CD14-positive monocyte (primary cell): ENCODE data around the gene DOCK10. TPM values are rescaled to one million over a fixed set of nuclear protein-coding genes. Genes with fewer than 3 reads are reported as not detected.
A peak's percentile ranks its signal among the peaks of the same experiment; 100 is the strongest.

Source experiments
- DNase-seq, 3 donors: peaks; one replicate each; pipeline ENCODE4 v3.0.0-alpha.2; 2011 to 2022
- H2AFZ ChIP-seq: 2 replicates; pipeline ENCODE4 v1.6.0; 2012; ENCODE audit warnings: mild to moderate bottlenecking, low read depth, low read length, inconsistent platforms; ENCODE audit not compliant: insufficient read depth, poor library complexity, severe bottlenecking
- H3K27ac ChIP-seq, 2 donors: 1 replicate in 1 of 2; 2 replicates in 1 of 2; pipeline ENCODE4 v1.5.1; 2012 to 2013; ENCODE audit warnings: low read length in 2 of 2, control low read depth in 1 of 2, inconsistent platforms in 1 of 2, low read depth in 1 of 2, mild to moderate bottlenecking in 1 of 2
- H3K27me3 ChIP-seq, 2 donors: one replicate each; pipeline versions ENCODE4 v1.6.0 to v1.6.1; 2011 to 2013; ENCODE audit warnings: low read length in 2 of 2; ENCODE audit not compliant: control insufficient read depth in 2 of 2, insufficient read depth in 2 of 2
- H3K36me3 ChIP-seq, 2 donors: replicated peaks in 1 of 2; 1 replicate in 1 of 2; 2 replicates in 1 of 2; pipeline versions ENCODE4 v1.5.1 to v1.6.1; 2012 to 2013; ENCODE audit warnings: low read length in 2 of 2, control low read depth in 1 of 2, inconsistent platforms in 1 of 2, mild to moderate bottlenecking in 1 of 2; ENCODE audit not compliant: insufficient read depth in 2 of 2, control insufficient read depth in 1 of 2
- H3K4me1 ChIP-seq, 2 donors: 1 replicate in 1 of 2; 2 replicates in 1 of 2; pipeline versions ENCODE4 v1.5.1 to v1.6.1; 2012 to 2013; ENCODE audit warnings: low read length in 2 of 2, control low read depth in 1 of 2, inconsistent platforms in 1 of 2, mild to moderate bottlenecking in 1 of 2, moderate library complexity in 1 of 2; ENCODE audit not compliant: insufficient read depth in 2 of 2, control insufficient read depth in 1 of 2
- H3K4me2 ChIP-seq: replicated peaks from 2 replicates; pipeline ENCODE3; 2012; ENCODE audit warnings: low read length, moderate library complexity, mild to moderate bottlenecking; ENCODE audit not compliant: poor library complexity, severe bottlenecking; ENCODE audit errors: extremely low read depth
- H3K4me3 ChIP-seq, 3 experiments: fragments of 200-600 bp in 1 of 3; sonication (generic) in 1 of 3; replicated peaks in 1 of 3; 1 replicate in 2 of 3; 2 replicates in 1 of 3; pipeline ENCODE4 v1.5.1; 2011 to 2013; ENCODE audit warnings: low read length in 3 of 3, mild to moderate bottlenecking in 3 of 3, control low read depth in 2 of 3, low read depth in 2 of 3, inconsistent platforms in 1 of 3, moderate library complexity in 1 of 3
- H3K79me2 ChIP-seq: 2 replicates; pipeline ENCODE4 v1.6.0; 2012; ENCODE audit warnings: mild to moderate bottlenecking, control low read depth, inconsistent platforms, low read length, moderate library complexity; ENCODE audit not compliant: insufficient read depth
- H3K9ac ChIP-seq: 2 replicates; pipeline ENCODE4 v1.6.0; 2017; ENCODE audit warnings: low read length, mild to moderate bottlenecking; ENCODE audit not compliant: insufficient read depth, poor library complexity, severe bottlenecking
- H3K9me3 ChIP-seq, 2 donors: replicated peaks in 1 of 2; 1 replicate in 1 of 2; 2 replicates in 1 of 2; pipeline versions ENCODE4 v1.5.1 to v1.6.1; 2012 to 2013; ENCODE audit warnings: low read length in 2 of 2, control low read depth in 1 of 2; ENCODE audit not compliant: control insufficient read depth in 1 of 2, insufficient read depth in 1 of 2
- H4K20me1 ChIP-seq: 2 replicates; pipeline ENCODE4 v1.6.0; 2012; ENCODE audit warnings: mild to moderate bottlenecking, low read length, control low read depth, moderate library complexity; ENCODE audit not compliant: insufficient read depth
- H3K27ac Mint-ChIP-seq, 7 donors: one replicate each; pipeline ENCODE4 v1.8.0; 2020; ENCODE audit warnings: mild to moderate bottlenecking in 7 of 7, mixed read lengths in 7 of 7, moderate library complexity in 6 of 7, inconsistent platforms in 2 of 7
- H3K27me3 Mint-ChIP-seq, 3 donors: one replicate each; pipeline ENCODE4 v1.8.0; 2021 to 2022; ENCODE audit warnings: low read depth in 3 of 3, mild to moderate bottlenecking in 3 of 3, mixed read lengths in 3 of 3, moderate library complexity in 3 of 3, inconsistent platforms in 1 of 3
- H3K36me3 Mint-ChIP-seq, 2 donors: one replicate each; pipeline ENCODE4 v1.8.0; 2020; ENCODE audit warnings: mixed read lengths in 2 of 2, inconsistent platforms in 1 of 2, mild to moderate bottlenecking in 1 of 2
- H3K4me1 Mint-ChIP-seq: one replicate; pipeline ENCODE4 v1.8.0; 2020; ENCODE audit warnings: mild to moderate bottlenecking, mixed read lengths
- H3K4me3 Mint-ChIP-seq, 2 donors: one replicate each; pipeline ENCODE4 v1.8.0; 2020; ENCODE audit warnings: mild to moderate bottlenecking in 2 of 2, mixed read lengths in 2 of 2, moderate library complexity in 1 of 2
- H3K9me3 Mint-ChIP-seq, 7 donors: one replicate each; pipeline ENCODE4 v1.8.0; 2020 to 2022; ENCODE audit warnings: mixed read lengths in 7 of 7, mild to moderate bottlenecking in 6 of 7, moderate library complexity in 6 of 7, inconsistent platforms in 2 of 7
- CTCF ChIP-seq: fragments of 200-600 bp; IDR thresholded peaks from one replicate; pipeline ENCODE4 v1.8.0; 2022; ENCODE audit warnings: antibody characterized with exemption, mild to moderate bottlenecking
- WGBS: methylation state at CpG from one replicate; pipeline ENCODE4 v1.1.5; 2013; ENCODE audit warnings: missing lambda C conversion rate; ENCODE audit not compliant: insufficient coverage; 5-methylcytosine and 5-hydroxymethylcytosine counted together
- intact Hi-C, 2 donors: fragments of 100-400 bp; cut with micrococcal nuclease; formaldehyde crosslinking; loops; one replicate each; pipeline versions ENCODE4 v1.15.0 to v1.15.1; 2023
- polyA plus RNA-seq, 3 donors: library from polyadenylated mRNA; depleted of rRNA in 1 of 3; unstranded in 2 of 3; stranded (reverse) in 1 of 3; fragments of 300-500 nt in 2 of 3; fragments of >200 nt in 1 of 3; fragmentation: Illumina TruSeq in 2 of 3; gene quantifications; 1 replicate in 2 of 3; 2 replicates in 1 of 3; pipeline ENCODE4 v1.2.3, GENCODE V29; 2012 to 2021

The DOCK10 gene
- polyA plus RNA-seq, 3 donors: 9.5 to 30.9 (median 16.5) TPM

GRCh38 chr2:224875153-224875552 is 167.1 kb downstream of the DOCK10 start:
- H3K27me3 ChIP-seq: no peaks in the 10 kb centered on the region
- no peak overlapping the region for H3K4me2 ChIP-seq
- H3K4me3 Mint-ChIP-seq: no peak overlapping the region
- no peak for TF ChIP-seq CTCF
- WGBS: no CpG with 5 or more reads among the region's 1 CpG
- H3K9me3 Mint-ChIP-seq: peaks cover 0 to 6% (median 0%) of the 10 kb centered on the region in 7 donors
- H3K4me1 ChIP-seq: peaks cover 4 to 7% of the 10 kb centered on the region in 2 donors
- no peaks in the 10 kb centered on the region for H4K20me1 ChIP-seq
- no peak overlapping the region for H3K9ac ChIP-seq
- H3K36me3 ChIP-seq: peaks cover 45 to 100% of the 10 kb centered on the region in 2 donors
- H3K4me1 Mint-ChIP-seq: peaks cover 14% of the 10 kb centered on the region
- intact Hi-C loops: loop anchor here in 1 of 2 donors (10.0 kb wide), 1 partner anchor 130 kb away; no protein-coding TSS in a partner anchor
- no peaks in the 10 kb centered on the region for H3K9me3 ChIP-seq
- H3K27me3 Mint-ChIP-seq: no peaks in the 10 kb centered on the region
- H2AFZ ChIP-seq: no peak overlapping the region
- H3K27ac ChIP-seq: no peak overlapping the region
- H3K27ac Mint-ChIP-seq: peak overlapping the region in 1 of 7 donors; percentile 1
- H3K79me2 ChIP-seq: no peaks in the 10 kb centered on the region
- peaks cover 69 to 78% of the 10 kb centered on the region in 2 donors for H3K36me3 Mint-ChIP-seq
- no peak for DNase-seq
- H3K4me3 ChIP-seq: no peak overlapping the region

- DNase-seq: no peak
- Mint-ChIP-seq H3K27me3 (no peaks in the 10 kb centered on the region), H3K36me3 (peaks cover 74 to 78% of the 10 kb centered on the region in 2 donors), H3K27ac (peak overlapping the region in 1 of 7 donors; percentile 80), H3K9me3 (peaks cover 0 to 6% (median 0%) of the 10 kb centered on the region in 7 donors), H3K4me3 (no peak overlapping the region), H3K4me1 (peaks cover 12% of the 10 kb centered on the region)
- H3K27me3 ChIP-seq: no peaks in the 10 kb centered on the region
- intact Hi-C loops: loop anchor here in 1 of 2 donors (10.0 kb wide), 1 partner anchor 133 kb away; no protein-coding TSS in a partner anchor
- no peak overlapping the region for H3K27ac ChIP-seq
- WGBS: no CpG with 5 or more reads among the region's 1 CpG
- no peak for TF ChIP-seq CTCF
- H3K9me3 ChIP-seq: no peaks in the 10 kb centered on the region
- H2AFZ ChIP-seq: no peak overlapping the region
- H3K36me3 ChIP-seq: peaks cover 63 to 93% of the 10 kb centered on the region in 2 donors
- no peaks in the 10 kb centered on the region for H4K20me1 ChIP-seq
- H3K4me3 ChIP-seq: no peak overlapping the region
- no peaks in the 10 kb centered on the region for H3K79me2 ChIP-seq
- H3K4me1 ChIP-seq: peaks cover 3 to 4% of the 10 kb centered on the region in 2 donors
- H3K4me2 ChIP-seq: no peak overlapping the region
- no peak overlapping the region for H3K9ac ChIP-seq
These were observed 170.5 kb downstream of the DOCK10 start for GRCh38 chr2:224871813-224872212.
